Measurements from ENCODE around the gene KCNIP4.

Gene KCNIP4

DNA sequence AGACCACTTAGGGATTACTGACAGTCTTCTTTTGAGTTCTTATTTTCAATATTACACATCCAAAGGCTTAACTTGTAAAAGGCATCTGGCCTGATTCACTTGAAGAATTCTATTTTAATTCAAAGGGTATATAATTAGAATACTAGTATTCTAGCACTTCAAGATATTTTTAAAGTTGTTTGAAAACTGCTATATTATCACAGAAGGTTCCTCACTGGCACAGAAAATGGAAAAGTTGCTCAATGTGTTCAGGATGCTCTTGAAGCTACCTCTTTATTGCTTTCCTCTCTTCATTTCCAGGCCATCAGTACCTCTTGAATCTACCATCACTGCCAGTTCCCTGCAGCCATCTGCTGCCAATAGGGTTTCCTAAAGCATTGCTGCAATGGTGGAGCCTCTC lies 271.4 kb downstream of the KCNIP4 start:
- Histone ChIP-seq H3K4me1 (ENCODE audit: low read depth, poor library complexity, severe bottlenecking) (no peaks in the 10 kb centered on the region), H3K9ac (no peak overlapping the region), H3K4me2 (no peak overlapping the region), H3K27me3 (ENCODE audit: insufficient read depth, low read depth) (no peaks in the 10 kb centered on the region), H3K27ac (no peak overlapping the region), H3K36me3 (ENCODE audit: insufficient read depth) (no peaks in the 10 kb centered on the region), H3K4me3 (IDR thresholded peaks at IDR 0.05; ENCODE audit: insufficient read depth, low read depth, low read length) (no peak overlapping the region), H3K79me2 (ENCODE audit: insufficient read depth, low read depth) (no peaks in the 10 kb centered on the region), H4K20me1 (ENCODE audit: insufficient read depth) (no peaks in the 10 kb centered on the region), H2AFZ (ENCODE audit: low read depth) (no peak overlapping the region)
- TF ChIP-seq, protein P1, sequence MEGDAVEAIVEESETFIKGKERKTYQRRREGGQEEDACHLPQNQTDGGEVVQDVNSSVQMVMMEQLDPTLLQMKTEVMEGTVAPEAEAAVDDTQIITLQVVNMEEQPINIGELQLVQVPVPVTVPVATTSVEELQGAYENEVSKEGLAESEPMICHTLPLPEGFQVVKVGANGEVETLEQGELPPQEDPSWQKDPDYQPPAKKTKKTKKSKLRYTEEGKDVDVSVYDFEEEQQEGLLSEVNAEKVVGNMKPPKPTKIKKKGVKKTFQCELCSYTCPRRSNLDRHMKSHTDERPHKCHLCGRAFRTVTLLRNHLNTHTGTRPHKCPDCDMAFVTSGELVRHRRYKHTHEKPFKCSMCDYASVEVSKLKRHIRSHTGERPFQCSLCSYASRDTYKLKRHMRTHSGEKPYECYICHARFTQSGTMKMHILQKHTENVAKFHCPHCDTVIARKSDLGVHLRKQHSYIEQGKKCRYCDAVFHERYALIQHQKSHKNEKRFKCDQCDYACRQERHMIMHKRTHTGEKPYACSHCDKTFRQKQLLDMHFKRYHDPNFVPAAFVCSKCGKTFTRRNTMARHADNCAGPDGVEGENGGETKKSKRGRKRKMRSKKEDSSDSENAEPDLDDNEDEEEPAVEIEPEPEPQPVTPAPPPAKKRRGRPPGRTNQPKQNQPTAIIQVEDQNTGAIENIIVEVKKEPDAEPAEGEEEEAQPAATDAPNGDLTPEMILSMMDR (conservative IDR thresholded peaks at IDR 0.05; ENCODE audit: low read depth, low read length) = no peak

DNA sequence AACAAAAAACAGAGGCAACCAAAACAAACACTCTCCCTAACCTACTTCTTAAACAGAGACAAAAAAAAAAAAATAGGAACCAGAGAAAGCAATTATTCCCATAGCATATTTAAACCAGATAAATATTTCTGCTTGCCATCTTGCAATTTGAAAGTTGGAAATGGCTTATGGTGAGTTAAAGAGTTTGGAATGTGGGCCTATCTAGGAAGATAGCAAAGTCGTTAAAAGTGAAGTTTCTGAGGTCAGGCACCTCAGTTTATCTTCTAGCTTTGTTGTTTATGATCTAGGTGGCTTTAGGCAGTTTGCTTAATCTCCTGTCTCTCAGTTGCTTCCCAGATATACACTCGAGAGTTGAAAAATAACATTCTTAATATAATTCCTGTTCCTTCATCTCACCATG lies 284.2 kb downstream of the KCNIP4 start:
- H3K27ac ChIP-seq = no peak overlapping the region
- no peak overlapping the region for H3K4me3 ChIP-seq (IDR thresholded peaks at IDR 0.05; ENCODE audit: insufficient read depth, low read depth, low read length)
- no peaks in the 10 kb centered on the region for H3K79me2 ChIP-seq (ENCODE audit: insufficient read depth, low read depth)
- no peaks in the 10 kb centered on the region for H3K36me3 ChIP-seq (ENCODE audit: insufficient read depth)
- H3K9ac ChIP-seq = no peak overlapping the region
- H4K20me1 ChIP-seq (ENCODE audit: insufficient read depth) = no peaks in the 10 kb centered on the region
- H3K4me1 ChIP-seq (ENCODE audit: low read depth, poor library complexity, severe bottlenecking) = no peaks in the 10 kb centered on the region
- H3K4me2 ChIP-seq = no peak overlapping the region
- H3K27me3 ChIP-seq (ENCODE audit: insufficient read depth, low read depth) = no peaks in the 10 kb centered on the region
- TF ChIP-seq, protein P1 (conservative IDR thresholded peaks at IDR 0.05; ENCODE audit: low read depth, low read length) = no peak
- H2AFZ ChIP-seq (ENCODE audit: low read depth) = no peak overlapping the region

DNA sequence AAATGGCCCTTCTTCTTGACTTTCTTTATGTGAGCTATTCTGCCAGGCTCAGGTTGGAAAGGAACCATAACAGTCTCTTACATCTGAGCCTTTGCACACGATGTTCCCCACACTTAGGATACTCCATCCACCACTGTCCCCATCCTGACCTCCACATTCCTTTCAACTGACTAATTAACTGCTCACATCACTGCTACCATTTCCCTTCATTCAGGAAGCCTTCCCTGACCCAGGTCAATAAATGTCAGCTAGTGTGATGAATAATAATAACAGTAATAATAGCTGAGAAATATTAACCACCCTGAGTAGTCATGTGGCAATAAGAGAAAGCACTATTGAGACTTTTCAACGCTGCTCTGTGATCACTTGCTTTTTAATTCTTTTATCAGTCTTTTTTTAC lies 291.7 kb downstream of the KCNIP4 start:
- TF ChIP-seq, protein P1 (conservative IDR thresholded peaks at IDR 0.05; ENCODE audit: low read depth, low read length) = no peak
- H3K4me1 ChIP-seq (ENCODE audit: low read depth, poor library complexity, severe bottlenecking) = no peaks in the 10 kb centered on the region
- H3K27ac ChIP-seq = no peak overlapping the region
- no peak overlapping the region for H3K4me3 ChIP-seq (IDR thresholded peaks at IDR 0.05; ENCODE audit: insufficient read depth, low read depth, low read length)
- no peaks in the 10 kb centered on the region for H3K79me2 ChIP-seq (ENCODE audit: insufficient read depth, low read depth)
- no peak overlapping the region for H3K9ac ChIP-seq
- no peak overlapping the region for H3K4me2 ChIP-seq
- H2AFZ ChIP-seq (ENCODE audit: low read depth) = no peak overlapping the region
- no peaks in the 10 kb centered on the region for H3K36me3 ChIP-seq (ENCODE audit: insufficient read depth)
- H4K20me1 ChIP-seq (ENCODE audit: insufficient read depth) = no peaks in the 10 kb centered on the region
- H3K27me3 ChIP-seq (ENCODE audit: insufficient read depth, low read depth) = no peaks in the 10 kb centered on the region

DNA sequence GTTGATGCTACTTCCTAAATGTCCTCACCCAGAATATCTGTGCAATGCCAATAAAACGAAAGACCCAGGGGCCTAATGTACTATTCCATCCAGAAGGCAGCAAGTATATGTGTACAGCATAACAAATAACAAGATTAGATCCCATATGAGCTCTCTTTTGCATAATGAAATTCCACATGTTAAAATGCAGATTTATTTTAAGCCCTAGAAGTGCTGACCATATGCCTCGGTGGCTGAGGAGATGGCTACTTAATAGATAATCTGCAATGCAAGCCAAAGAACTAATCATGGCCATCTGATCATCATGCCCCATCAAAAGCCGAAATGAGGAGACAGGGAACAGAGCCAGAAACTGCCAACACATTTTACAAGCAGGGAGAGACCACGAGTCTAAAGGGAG lies 293.5 kb downstream of the KCNIP4 start:
- H3K79me2 ChIP-seq (ENCODE audit: insufficient read depth, low read depth) = no peaks in the 10 kb centered on the region
- H3K27ac ChIP-seq = no peak overlapping the region
- no peak overlapping the region for H3K9ac ChIP-seq
- TF ChIP-seq, protein P1 (conservative IDR thresholded peaks at IDR 0.05; ENCODE audit: low read depth, low read length) = no peak
- H3K4me1 ChIP-seq (ENCODE audit: low read depth, poor library complexity, severe bottlenecking) = no peaks in the 10 kb centered on the region
- H4K20me1 ChIP-seq (ENCODE audit: insufficient read depth) = no peaks in the 10 kb centered on the region
- H3K36me3 ChIP-seq (ENCODE audit: insufficient read depth) = no peaks in the 10 kb centered on the region
- H2AFZ ChIP-seq (ENCODE audit: low read depth) = no peak overlapping the region
- no peaks in the 10 kb centered on the region for H3K27me3 ChIP-seq (ENCODE audit: insufficient read depth, low read depth)
- no peak overlapping the region for H3K4me3 ChIP-seq (IDR thresholded peaks at IDR 0.05; ENCODE audit: insufficient read depth, low read depth, low read length)
- no peak overlapping the region for H3K4me2 ChIP-seq

All from KMS-11 (cell line).